NCI-H1436 (cell line): ENCODE results near the gene ZEB2.
A peak's percentile ranks its signal among the peaks of the same experiment; 100 is the strongest.

Source experiments
- DNase-seq: peaks from one replicate; lab custom pipeline; 2025; lab: John Stamatoyannopoulos, UW

ZEB2 gene

GRCh38 chr2:144519934-144520731 lies at the start of gene ZEB2:
Gene ZEB2 (minus strand): TSS chr2:144520119. CDS start chr2:144517350, 2,769 bp downstream.
- peak; percentile 35 for DNase-seq

- peak; percentile 32 for DNase-seq
These were observed 47.8 kb upstream of the ZEB2 start for GRCh38 chr2:144567745-144568144.

GRCh38 chr2:144566448-144566847 lies 46.5 kb upstream of the ZEB2 start:
- DNase-seq = no peak

GRCh38 chr2:144560251-144560650 lies 40.3 kb upstream of the ZEB2 start:
- no peak for DNase-seq

GRCh38 chr2:144559681-144560080 lies 39.8 kb upstream of the ZEB2 start:
- DNase-seq = no peak

GRCh38 chr2:144559242-144559641 lies 39.3 kb upstream of the ZEB2 start:
- no peak for DNase-seq

- no peak for DNase-seq
These were observed 34.7 kb upstream of the ZEB2 start for GRCh38 chr2:144554492-144555210.

- no peak for DNase-seq
These were observed 33.5 kb upstream of the ZEB2 start for GRCh38 chr2:144553379-144553778.

GRCh38 chr2:144552821-144553220 lies 32.9 kb upstream of the ZEB2 start:
- no peak for DNase-seq

- DNase-seq = no peak
These were observed 31.0 kb upstream of the ZEB2 start for GRCh38 chr2:144550911-144551310.

- no peak for DNase-seq
These were observed 30.2 kb upstream of the ZEB2 start for GRCh38 chr2:144550084-144550483.

GRCh38 chr2:144548532-144549191 lies 28.7 kb upstream of the ZEB2 start:
- DNase-seq = no peak

GRCh38 chr2:144548088-144548487 lies 28.2 kb upstream of the ZEB2 start:
- DNase-seq = peak; percentile 66

GRCh38 chr2:144547494-144547893 lies 27.6 kb upstream of the ZEB2 start:
- no peak for DNase-seq

GRCh38 chr2:144546933-144547332 lies 27.0 kb upstream of the ZEB2 start:
- no peak for DNase-seq

- no peak for DNase-seq
These were observed 25.9 kb upstream of the ZEB2 start for GRCh38 chr2:144545787-144546186.

GRCh38 chr2:144544053-144544452 lies 24.1 kb upstream of the ZEB2 start:
- DNase-seq = no peak

GRCh38 chr2:144541396-144541795 lies 21.5 kb upstream of the ZEB2 start:
- DNase-seq = no peak

GRCh38 chr2:144539289-144539782 lies 19.4 kb upstream of the ZEB2 start:
- no peak for DNase-seq

- no peak for DNase-seq
These were observed 15.4 kb upstream of the ZEB2 start for GRCh38 chr2:144535300-144535699.

- DNase-seq = no peak
These were observed 13.3 kb upstream of the ZEB2 start for GRCh38 chr2:144533221-144533620.

GRCh38 chr2:144530596-144530995 lies 10.7 kb upstream of the ZEB2 start:
- no peak for DNase-seq

- no peak for DNase-seq
These were observed 9.9 kb upstream of the ZEB2 start for GRCh38 chr2:144529841-144530240.
